ENCODE measurements around the gene LEMD3. TPM values are rescaled to one million over a fixed set of nuclear protein-coding genes. Genes with fewer than 3 reads are reported as not detected.

The LEMD3 gene
- total RNA-seq: 31.8 TPM
- polyA plus RNA-seq (ENCODE audit: insufficient read depth, low read depth, low replicate concordance): 7.5 TPM
- long read RNA-seq, donor 1, full-length matches to known transcripts: 2 of 2 reads
- long read RNA-seq, donor 1, partial matches to known transcripts: 0 of 2 reads
- long read RNA-seq, donor 1, other reads (novel, unspliced or antisense): 0 of 2 reads
- long read RNA-seq, donor 2, full-length matches to known transcripts: 3 of 11 reads
- long read RNA-seq, donor 2, partial matches to known transcripts: 8 of 11 reads
- long read RNA-seq, donor 2, other reads (novel, unspliced or antisense): 0 of 11 reads
- long read RNA-seq, donor 3, full-length matches to known transcripts: 7 of 26 reads
- long read RNA-seq, donor 3, partial matches to known transcripts: 19 of 26 reads
- long read RNA-seq, donor 3, other reads (novel, unspliced or antisense): 0 of 26 reads
- long read RNA-seq, donor 4, full-length matches to known transcripts: 6 of 6 reads
- long read RNA-seq, donor 4, partial matches to known transcripts: 0 of 6 reads
- long read RNA-seq, donor 4, other reads (novel, unspliced or antisense): 0 of 6 reads
- long read RNA-seq, donor 5: 0 reads
- long read RNA-seq, donor 6, full-length matches to known transcripts: 5 of 5 reads
- long read RNA-seq, donor 6, partial matches to known transcripts: 0 of 5 reads
- long read RNA-seq, donor 6, other reads (novel, unspliced or antisense): 0 of 5 reads
- long read RNA-seq, donor 7, full-length matches to known transcripts: 31 of 37 reads
- long read RNA-seq, donor 7, partial matches to known transcripts: 1 of 37 reads
- long read RNA-seq, donor 7, other reads (novel, unspliced or antisense): 5 of 37 reads
- long read RNA-seq, donor 8, full-length matches to known transcripts: 4 of 4 reads
- long read RNA-seq, donor 8, partial matches to known transcripts: 0 of 4 reads
- long read RNA-seq, donor 8, other reads (novel, unspliced or antisense): 0 of 4 reads
- long read RNA-seq, donor 9, full-length matches to known transcripts: 2 of 8 reads
- long read RNA-seq, donor 9, partial matches to known transcripts: 6 of 8 reads
- long read RNA-seq, donor 9, other reads (novel, unspliced or antisense): 0 of 8 reads
- long read RNA-seq, donor 10, full-length matches to known transcripts: 12 of 18 reads
- long read RNA-seq, donor 10, partial matches to known transcripts: 6 of 18 reads
- long read RNA-seq, donor 10, other reads (novel, unspliced or antisense): 0 of 18 reads

DNA sequence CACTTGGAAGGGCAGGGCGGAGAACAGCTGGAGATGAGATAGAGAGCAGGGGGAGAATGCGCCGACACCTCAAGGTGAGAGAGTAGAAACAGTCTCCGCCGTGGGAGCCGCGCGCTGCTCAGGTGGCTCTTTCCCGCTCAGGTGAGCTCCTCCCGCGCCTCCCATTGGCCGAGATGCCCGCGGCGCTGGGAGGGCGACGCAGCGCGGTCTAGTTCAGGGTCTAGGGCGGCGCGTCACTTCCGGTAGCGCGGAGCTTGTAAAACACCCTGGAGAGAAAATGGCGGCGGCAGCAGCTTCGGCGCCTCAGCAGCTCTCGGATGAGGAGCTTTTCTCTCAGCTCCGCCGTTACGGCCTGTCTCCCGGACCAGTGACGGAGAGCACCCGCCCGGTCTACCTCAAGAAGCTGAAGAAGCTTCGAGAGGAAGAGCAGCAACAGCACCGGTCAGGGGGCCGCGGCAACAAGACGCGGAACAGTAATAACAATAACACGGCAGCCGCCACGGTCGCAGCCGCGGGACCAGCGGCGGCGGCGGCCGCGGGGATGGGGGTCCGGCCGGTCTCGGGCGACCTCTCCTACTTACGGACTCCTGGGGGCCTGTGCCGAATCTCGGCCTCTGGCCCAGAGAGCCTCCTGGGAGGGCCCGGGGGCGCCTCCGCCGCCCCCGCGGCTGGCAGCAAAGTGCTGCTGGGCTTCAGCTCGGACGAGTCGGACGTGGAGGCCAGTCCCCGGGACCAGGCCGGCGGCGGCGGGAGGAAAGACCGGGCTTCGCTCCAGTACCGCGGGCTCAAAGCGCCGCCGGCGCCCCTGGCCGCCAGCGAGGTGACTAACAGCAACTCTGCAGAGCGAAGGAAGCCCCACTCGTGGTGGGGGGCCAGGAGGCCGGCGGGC is at the start of gene LEMD3:
LEMD3 (plus strand) TSS at position 264 of the 889 bp plus-strand sequence; CDS start at position 278, 14 bp downstream.
- FAIRE-seq (no peak), DNase-seq (peak; percentile 96 to 99 (median 98))
- intact Hi-C loops (cut with DNase I): no loop called here
- no peaks in the 10 kb centered on the region for H3K27me3 ChIP-seq (ENCODE audit: control insufficient read depth, insufficient read depth, low read length)
- peak within 1 kb of the TSS; percentile 87 to 97 (median 91) for H3K4me3 ChIP-seq (ENCODE audit: low read length in 3 of 3)
- peaks cover 0 to 2% (median 0%) of the 10 kb centered on the region in 3 donors for H3K36me3 ChIP-seq (ENCODE audit: control insufficient read depth in 2 of 3, insufficient read depth in 3 of 3, low read length in 3 of 3)
- H3K9ac ChIP-seq (ENCODE audit: low read length in 3 of 3): peak within 1 kb of the TSS; percentile 87 to 94 (median 92)
- peaks cover 0 to 11% (median 7%) of the 10 kb centered on the region in 3 donors for H3K4me1 ChIP-seq (ENCODE audit: control insufficient read depth in 2 of 3, insufficient read depth in 2 of 3, low read depth in 1 of 3, low read length in 3 of 3)
- H3K27ac ChIP-seq (ENCODE audit: low read depth in 2 of 2, low read length in 2 of 2): peak within 1 kb of the TSS; percentile 95 to 98
- TF ChIP-seq, protein P1, sequence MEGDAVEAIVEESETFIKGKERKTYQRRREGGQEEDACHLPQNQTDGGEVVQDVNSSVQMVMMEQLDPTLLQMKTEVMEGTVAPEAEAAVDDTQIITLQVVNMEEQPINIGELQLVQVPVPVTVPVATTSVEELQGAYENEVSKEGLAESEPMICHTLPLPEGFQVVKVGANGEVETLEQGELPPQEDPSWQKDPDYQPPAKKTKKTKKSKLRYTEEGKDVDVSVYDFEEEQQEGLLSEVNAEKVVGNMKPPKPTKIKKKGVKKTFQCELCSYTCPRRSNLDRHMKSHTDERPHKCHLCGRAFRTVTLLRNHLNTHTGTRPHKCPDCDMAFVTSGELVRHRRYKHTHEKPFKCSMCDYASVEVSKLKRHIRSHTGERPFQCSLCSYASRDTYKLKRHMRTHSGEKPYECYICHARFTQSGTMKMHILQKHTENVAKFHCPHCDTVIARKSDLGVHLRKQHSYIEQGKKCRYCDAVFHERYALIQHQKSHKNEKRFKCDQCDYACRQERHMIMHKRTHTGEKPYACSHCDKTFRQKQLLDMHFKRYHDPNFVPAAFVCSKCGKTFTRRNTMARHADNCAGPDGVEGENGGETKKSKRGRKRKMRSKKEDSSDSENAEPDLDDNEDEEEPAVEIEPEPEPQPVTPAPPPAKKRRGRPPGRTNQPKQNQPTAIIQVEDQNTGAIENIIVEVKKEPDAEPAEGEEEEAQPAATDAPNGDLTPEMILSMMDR (IDR thresholded peaks at IDR 0.05; ENCODE audit: borderline replicate concordance, extremely low read depth, insufficient read depth): no peak
- H3K9me3 ChIP-seq (ENCODE audit: control insufficient read depth in 2 of 3, insufficient read depth in 1 of 3, low read length in 3 of 3): no peaks in the 10 kb centered on the region

DNA sequence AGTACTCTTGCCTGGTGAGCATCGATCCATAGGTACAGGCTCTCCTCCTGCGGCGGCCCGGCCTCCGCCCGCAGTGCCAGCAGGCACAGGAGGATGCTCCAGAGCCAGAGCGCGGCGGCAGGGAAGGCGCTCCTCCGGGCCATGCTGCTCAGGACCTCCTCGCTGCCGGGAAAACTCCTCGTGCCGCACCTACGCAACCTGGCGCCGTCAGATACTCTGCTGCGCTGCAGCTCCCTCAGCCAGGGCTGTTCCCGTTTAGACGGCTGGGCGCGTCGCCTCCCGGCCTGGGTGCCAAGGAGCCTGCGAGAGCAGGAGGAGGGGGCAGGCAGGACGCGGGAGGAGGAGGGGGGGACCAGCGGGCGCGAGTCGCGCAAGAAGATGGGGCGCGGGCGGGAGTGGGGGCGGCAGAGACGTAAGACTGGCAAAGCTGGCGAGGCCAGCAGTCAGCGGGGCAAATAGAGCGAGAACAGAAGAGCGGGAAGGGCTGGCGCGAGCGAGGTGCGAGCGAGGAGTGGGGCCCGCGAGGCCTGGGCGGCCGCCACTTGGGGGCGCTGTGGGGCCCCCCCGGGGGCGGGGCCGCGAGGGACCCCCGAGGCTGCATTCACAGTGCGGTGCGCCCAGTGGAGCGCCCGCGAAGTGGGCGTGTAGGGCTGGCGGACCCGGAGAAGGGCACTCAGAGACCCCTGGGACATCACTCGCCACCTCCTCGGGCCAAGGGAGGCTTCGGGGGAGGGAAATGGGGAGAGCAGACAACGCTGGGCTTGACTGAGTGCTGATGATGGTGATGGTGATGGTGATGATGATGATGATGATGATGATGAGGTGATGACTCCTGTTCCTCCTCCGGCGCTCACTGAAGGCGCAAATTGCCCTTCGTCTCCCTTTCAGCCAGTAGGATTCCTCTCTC is 48.1 kb upstream of the LEMD3 start, which contains the start of gene WIF1:
WIF1 (minus strand) TSS at position 257 of the 907 bp plus-strand sequence; CDS start at position 143, 114 bp downstream.
- Histone ChIP-seq H3K36me3 (ENCODE audit: control insufficient read depth in 2 of 3, insufficient read depth in 3 of 3, low read length in 3 of 3) (no peaks in the 10 kb centered on the region), H3K27me3 (ENCODE audit: control insufficient read depth, insufficient read depth, low read length) (peaks cover 29% of the 10 kb centered on the region), H3K9ac (ENCODE audit: low read length in 3 of 3) (no peak within 1 kb of the TSS), H3K9me3 (ENCODE audit: control insufficient read depth in 2 of 3, insufficient read depth in 1 of 3, low read length in 3 of 3) (no peaks in the 10 kb centered on the region), H3K4me3 (ENCODE audit: low read length in 3 of 3) (no peak within 1 kb of the TSS), H3K27ac (ENCODE audit: low read depth in 2 of 2, low read length in 2 of 2) (no peak within 1 kb of the TSS), H3K4me1 (ENCODE audit: control insufficient read depth in 2 of 3, insufficient read depth in 2 of 3, low read depth in 1 of 3, low read length in 3 of 3) (no peaks in the 10 kb centered on the region)
- FAIRE-seq: no peak
- intact Hi-C loops (cut with DNase I): no loop called here
- TF ChIP-seq, protein P1 (IDR thresholded peaks at IDR 0.05; ENCODE audit: borderline replicate concordance, extremely low read depth, insufficient read depth): no peak
- DNase-seq: peak; percentile 51 to 75 (median 55)

Measured in kidney (tissue), 22 donors.